AG20443 (cell line): ENCODE data around the gene ADGRL1.
"Not testable (repeated sequence)": the region's sequence is repeated elsewhere in the genome, so short reads cannot be mapped to it uniquely, and the experiment has no call there.

Experiments
- DNase-seq: peaks from one replicate; pipeline ENCODE4 v3.0.0; 2012; ENCODE audit warnings: low spot score, mixed read lengths

ADGRL1 gene

GRCh38 chr19:14161305-14161704 lies 44.7 kb downstream of the ADGRL1 start:
- no peak for DNase-seq

GRCh38 chr19:14160017-14160703 lies 45.8 kb downstream of the ADGRL1 start:
- DNase-seq = no peak

- no peak for DNase-seq
These were observed 46.9 kb downstream of the ADGRL1 start for GRCh38 chr19:14159059-14159458.

- no peak for DNase-seq
These were observed 47.5 kb downstream of the ADGRL1 start for GRCh38 chr19:14158276-14159023.

- DNase-seq = no peak
These were observed 48.8 kb downstream of the ADGRL1 start for GRCh38 chr19:14156971-14157717.

GRCh38 chr19:14156122-14156521 lies 49.8 kb downstream of the ADGRL1 start:
- DNase-seq = no peak

- DNase-seq = no peak
These were observed 50.6 kb downstream of the ADGRL1 start for GRCh38 chr19:14155371-14155770.

GRCh38 chr19:14152713-14153112 lies 53.3 kb downstream of the ADGRL1 start:
- no peak for DNase-seq

- no peak for DNase-seq
These were observed 55.0 kb downstream of the ADGRL1 start for GRCh38 chr19:14150770-14151661.

GRCh38 chr19:14150041-14150769 lies 55.8 kb downstream of the ADGRL1 start:
- no peak for DNase-seq

- peak; percentile 84 for DNase-seq
These were observed 56.4 kb downstream of the ADGRL1 start for GRCh38 chr19:14149509-14149994.

GRCh38 chr19:14148751-14149410 lies 57.1 kb downstream of the ADGRL1 start:
- no peak for DNase-seq

- DNase-seq = peak; percentile 89
These were observed 58.0 kb downstream of the ADGRL1 start for GRCh38 chr19:14147797-14148605.

GRCh38 chr19:14146789-14147216 lies 59.2 kb downstream of the ADGRL1 start:
- peak; percentile 88 for DNase-seq

GRCh38 chr19:14146169-14146568 lies 59.8 kb downstream of the ADGRL1 start:
- not testable (repeated sequence) for DNase-seq

- DNase-seq = no peak
These were observed 60.6 kb downstream of the ADGRL1 start for GRCh38 chr19:14145381-14145780.

GRCh38 chr19:14142262-14143190 lies 63.4 kb downstream of the ADGRL1 start:
- no peak for DNase-seq

GRCh38 chr19:14141041-14141440 lies 64.9 kb downstream of the ADGRL1 start:
- no peak for DNase-seq
